Measurements from ENCODE around the gene C7orf57.

Gene C7orf57

GRCh38 chr7:48045195-48045765 lies 9.9 kb downstream of the C7orf57 start:
- no peak overlapping the region for H3K4me3 ChIP-seq
- no peak overlapping the region for H3K27ac ChIP-seq
- no peak for TF ChIP-seq CTCF (IDR thresholded peaks at IDR 0.05)
- DNase-seq (ENCODE audit: low spot score): no peak

GRCh38 chr7:48046458-48046857 lies 11.1 kb downstream of the C7orf57 start:
- Histone ChIP-seq H3K27ac (no peak overlapping the region), H3K4me3 (no peak overlapping the region)
- no peak for DNase-seq (ENCODE audit: low spot score)
- TF ChIP-seq CTCF (IDR thresholded peaks at IDR 0.05): no peak

GRCh38 chr7:48048113-48048512 lies 12.8 kb downstream of the C7orf57 start:
- H3K27ac ChIP-seq: no peak overlapping the region
- TF ChIP-seq CTCF (IDR thresholded peaks at IDR 0.05): no peak
- DNase-seq (ENCODE audit: low spot score): no peak

GRCh38 chr7:48049850-48050249 lies 14.5 kb downstream of the C7orf57 start:
- no peak overlapping the region for H3K4me3 ChIP-seq
- no peak for TF ChIP-seq CTCF (IDR thresholded peaks at IDR 0.05)
- no peak for DNase-seq (ENCODE audit: low spot score)
- no peak overlapping the region for H3K27ac ChIP-seq

More at GRCh38 chr7:48048113-48048512, 12.8 kb downstream of the C7orf57 start:
- no peak overlapping the region for H3K4me3 ChIP-seq

GRCh38 chr7:48052748-48053147 lies 17.4 kb downstream of the C7orf57 start:
- H3K27ac ChIP-seq: no peak overlapping the region
- no peak for DNase-seq (ENCODE audit: low spot score)
- no peak for TF ChIP-seq CTCF (IDR thresholded peaks at IDR 0.05)
- no peak overlapping the region for H3K4me3 ChIP-seq

GRCh38 chr7:48053736-48054135 lies 18.4 kb downstream of the C7orf57 start:
- Histone ChIP-seq H3K4me3 (no peak overlapping the region), H3K27ac (no peak overlapping the region)
- DNase-seq (ENCODE audit: low spot score): no peak
- no peak for TF ChIP-seq CTCF (IDR thresholded peaks at IDR 0.05)

GRCh38 chr7:48058990-48059389 lies 23.6 kb downstream of the C7orf57 start:
- TF ChIP-seq CTCF (IDR thresholded peaks at IDR 0.05): no peak
- Histone ChIP-seq H3K4me3 (no peak overlapping the region), H3K27ac (no peak overlapping the region)
- no peak for DNase-seq (ENCODE audit: low spot score)
